HCT116 (cell line): ENCODE results near the gene MED23. TPM values are rescaled to one million over a fixed set of nuclear protein-coding genes. Genes with fewer than 3 reads are reported as not detected.

Experiments
- ATAC-seq: fragments of 200-7000 bp; cut with Tn5 transposase; 2 replicates; pipeline ENCODE4 v1.9.1; 2020; ENCODE audit warnings: mild to moderate bottlenecking, moderate library complexity
- BruUV-seq: library from RNA; stranded (reverse); fragments of 400-500 nt; replicated peaks from 2 replicates; lab custom pipeline; 2021; lab: Mats Ljungman, UMichigan
- CTCF ChIA-PET: fragments of 300-600 bp; sonication (Branson Sonifier 250); formaldehyde crosslinking; loops from one replicate; lab custom pipeline; 2021; ENCODE audit warnings: antibody characterized with exemption; lab: Charles Lee
- POLR2A ChIA-PET: fragments of 300-600, 350-600 bp; sonication (Branson Sonifier 250); formaldehyde crosslinking; loops from one replicate; lab custom pipeline; 2021; ENCODE audit warnings: antibody characterized with exemption; lab: Charles Lee
- RAD21 ChIA-PET, 2 experiments: fragments of 300-600 bp; sonication (Branson Sonifier 250); formaldehyde crosslinking; loops; one replicate each; lab custom pipeline; 2023; ENCODE audit warnings: low total read pairs in 2 of 2; ENCODE audit not compliant: uncharacterized antibody in 2 of 2, unreplicated experiment in 2 of 2, low non-redundant PET in 1 of 2; lab: Charles Lee
- DNase-seq: peaks from one replicate; pipeline ENCODE4 v3.0.0-alpha.2; 2010; ENCODE audit warnings: low read depth, low spot score
- H2AFZ ChIP-seq: fragments of 200-600 bp; shearing (Covaris generic), sonication (generic); 2 replicates; pipeline ENCODE4 v1.6.1; 2017; ENCODE audit warnings: low read depth, mixed run types, mixed read lengths, antibody characterized with exemption, low read length; ENCODE audit not compliant: poor library complexity, severe bottlenecking
- H3K27ac ChIP-seq: 2 replicates; pipeline ENCODE4 v1.5.1; 2012; ENCODE audit warnings: low read depth, low read length
- H3K27me3 ChIP-seq: fragments of 200-600 bp; sonication (generic); 2 replicates; pipeline ENCODE4 v1.6.1; 2016; ENCODE audit warnings: mixed run types, low read length, mixed read lengths; ENCODE audit not compliant: insufficient read depth
- H3K36me3 ChIP-seq, 2 experiments: fragments of 200-500 bp in 1 of 2; fragments of 200-600 bp in 1 of 2; sonication (Bioruptor generic) in 1 of 2; sonication (generic) in 1 of 2; 2 replicates each; pipeline versions ENCODE4 v1.5.1 to v1.6.1; 2014 to 2016; ENCODE audit warnings: low read length in 2 of 2, inconsistent platforms in 1 of 2, mixed read lengths in 1 of 2, mixed run types in 1 of 2; ENCODE audit not compliant: insufficient read depth in 2 of 2, control insufficient read depth in 1 of 2
- H3K4me1 ChIP-seq, 2 experiments: fragments of 200-600 bp in 1 of 2; sonication (generic) in 1 of 2; 2 replicates each; pipeline versions ENCODE4 v1.5.1 to v1.6.1; 2012 to 2017; ENCODE audit warnings: low read length in 2 of 2, inconsistent platforms in 1 of 2, mild to moderate bottlenecking in 1 of 2, mixed read lengths in 1 of 2, mixed run types in 1 of 2, moderate library complexity in 1 of 2; ENCODE audit not compliant: insufficient read depth in 2 of 2, control insufficient read depth in 1 of 2
- H3K4me2 ChIP-seq: fragments of 200-600 bp; sonication (generic); 2 replicates; pipeline ENCODE4 v1.6.1; 2017; ENCODE audit warnings: mixed run types, low read length, mixed read lengths
- H3K4me3 ChIP-seq, 2 experiments: fragments of 200-600 bp in 1 of 2; sonication (generic) in 1 of 2; replicated peaks in 1 of 2; 2 replicates each; pipeline ENCODE4 v1.5.1; 2011 to 2016; ENCODE audit warnings: low read length in 2 of 2, control low read depth in 1 of 2, low read depth in 1 of 2, mild to moderate bottlenecking in 1 of 2, mixed read lengths in 1 of 2, mixed run types in 1 of 2
- H3K79me2 ChIP-seq: fragments of 200-600 bp; sonication (generic); 2 replicates; pipeline ENCODE4 v1.6.1; 2017; ENCODE audit warnings: mild to moderate bottlenecking, mixed run types, low read length, moderate library complexity, mixed read lengths; ENCODE audit not compliant: insufficient read depth
- H3K9ac ChIP-seq: fragments of 200-600 bp; sonication (generic); 2 replicates; pipeline ENCODE4 v1.6.1; 2016; ENCODE audit warnings: low read length, mixed read lengths
- H3K9me2 ChIP-seq: fragments of 200-600 bp; sonication (generic), shearing (Covaris generic); 2 replicates; pipeline ENCODE4 v1.6.1; 2017; ENCODE audit warnings: mixed run types, mild to moderate bottlenecking, moderate library complexity; ENCODE audit not compliant: insufficient read depth
- H3K9me3 ChIP-seq, 2 experiments: fragments of 200-500 bp in 1 of 2; fragments of 200-600 bp in 1 of 2; sonication (Bioruptor generic) in 1 of 2; sonication (generic) in 1 of 2; 2 replicates each; pipeline ENCODE4 v1.6.1; 2014 to 2017; ENCODE audit warnings: low read length in 2 of 2, mixed read lengths in 2 of 2, inconsistent platforms in 1 of 2, low read depth in 1 of 2, mild to moderate bottlenecking in 1 of 2, mixed run types in 1 of 2, moderate library complexity in 1 of 2; ENCODE audit not compliant: control insufficient read depth in 1 of 2, insufficient read depth in 1 of 2
- H4K20me1 ChIP-seq: fragments of 200-600 bp; sonication (generic), shearing (Covaris generic); 2 replicates; pipeline ENCODE4 v1.6.1; 2017; ENCODE audit warnings: mixed run types, mild to moderate bottlenecking, moderate library complexity; ENCODE audit not compliant: insufficient read depth
- CBX3 ChIP-seq: IDR thresholded peaks from 2 replicates; pipeline ENCODE4 v1.6.1; 2012; ENCODE audit warnings: low read depth
- CEBPB ChIP-seq: IDR thresholded peaks from 2 replicates; pipeline ENCODE4 v1.6.1; 2012; ENCODE audit warnings: low read depth
- EGR1 ChIP-seq: IDR thresholded peaks from 2 replicates; pipeline ENCODE4 v1.6.1; 2012; ENCODE audit warnings: low read depth
- EZH2phosphoT487 ChIP-seq: fragments of 200-600 bp; IDR thresholded peaks from 2 replicates; pipeline ENCODE4 v1.6.1; 2018; ENCODE audit warnings: antibody characterized with exemption, borderline replicate concordance
- JUND ChIP-seq: IDR thresholded peaks from 2 replicates; pipeline ENCODE4 v1.6.1; 2012
- POLR2A ChIP-seq: IDR thresholded peaks from 2 replicates; pipeline ENCODE4 v1.7.0; 2011; ENCODE audit warnings: borderline replicate concordance; ENCODE audit not compliant: insufficient read depth, insufficient read length; ENCODE audit errors: extremely low read depth
- POLR2AphosphoS5 ChIP-seq: IDR thresholded peaks from 2 replicates; pipeline ENCODE4 v1.6.1; 2011; ENCODE audit warnings: mild to moderate bottlenecking, low read depth, low read length, moderate library complexity
- RAD21 ChIP-seq: IDR thresholded peaks from 2 replicates; pipeline ENCODE4 v1.6.1; 2012; ENCODE audit warnings: low read depth, mild to moderate bottlenecking
- SIN3A ChIP-seq: IDR thresholded peaks from 2 replicates; pipeline ENCODE4 v1.6.1; 2012; ENCODE audit warnings: low read depth
- SP1 ChIP-seq: IDR thresholded peaks from 2 replicates; pipeline ENCODE4 v1.6.1; 2012; ENCODE audit warnings: low read depth
- SRF ChIP-seq: IDR thresholded peaks from 2 replicates; pipeline ENCODE4 v1.6.1; 2012; ENCODE audit warnings: low read depth
- ZFX ChIP-seq: fragments of 450-650 bp; IDR thresholded peaks from 2 replicates; pipeline ENCODE4 v1.6.1; 2017
- intact Hi-C: fragments of 100-400 bp; cut with micrococcal nuclease; formaldehyde crosslinking; loops from 2 replicates; pipeline ENCODE4 v1.10.0; 2022
- total RNA-seq: library from RNA; stranded (reverse); gene quantifications from one replicate; pipeline ENCODE4 v1.2.1, GENCODE V29; 2021; ENCODE audit not compliant: unreplicated experiment
- TF ChIP-seq, protein P1 (sequence below): IDR thresholded peaks from 2 replicates; pipeline ENCODE4 v1.6.1; 2012; ENCODE audit warnings: low read depth
- TF ChIP-seq, protein P2 (sequence below), 3 experiments: fragments of 200-600 bp in 1 of 3; sonication (generic) in 1 of 3; IDR thresholded peaks in 2 of 3; conservative IDR thresholded peaks in 1 of 3; 2 replicates each; pipeline ENCODE4 v1.5.1; 2012 to 2017; ENCODE audit warnings: low read depth in 2 of 3, low read length in 2 of 3, antibody characterized with exemption in 1 of 3, borderline replicate concordance in 1 of 3, control low read depth in 1 of 3, mild to moderate bottlenecking in 1 of 3, mixed read lengths in 1 of 3, mixed run types in 1 of 3, moderate library complexity in 1 of 3; ENCODE audit not compliant: insufficient read depth in 1 of 3

Gene MED23
- total RNA-seq, 1 experiment from 2014 or later, result 17.2 TPM

GRCh38 chr6:131574686-131575085 is 53.4 kb downstream of the MED23 start:
- H3K9ac ChIP-seq, result no peak overlapping the region
- no peaks in the 10 kb centered on the region for H3K36me3 ChIP-seq
- no peak overlapping the region for H3K27ac ChIP-seq
- ATAC-seq (no peak), DNase-seq (no peak)
- ChIA-PET POLR2A (no interaction called here), CTCF (no interaction called here), RAD21 (no interaction called here)
- H2AFZ ChIP-seq, result no peak overlapping the region
- intact Hi-C loops, result no loop called here
- no peaks in the 10 kb centered on the region; the same call in 1 of the 2 replicates for H4K20me1 ChIP-seq
- no peaks in the 10 kb centered on the region for H3K27me3 ChIP-seq
- TF ChIP-seq SP1 (no peak), POLR2AphosphoS5 (no peak), SRF (no peak), EGR1 (no peak), RAD21 (no peak), CBX3 (no peak), CEBPB (no peak), JUND (no peak), POLR2A (no peak), ZFX (no peak), EZH2phosphoT487 (no peak), SIN3A (no peak)
- TF ChIP-seq, protein P1, sequence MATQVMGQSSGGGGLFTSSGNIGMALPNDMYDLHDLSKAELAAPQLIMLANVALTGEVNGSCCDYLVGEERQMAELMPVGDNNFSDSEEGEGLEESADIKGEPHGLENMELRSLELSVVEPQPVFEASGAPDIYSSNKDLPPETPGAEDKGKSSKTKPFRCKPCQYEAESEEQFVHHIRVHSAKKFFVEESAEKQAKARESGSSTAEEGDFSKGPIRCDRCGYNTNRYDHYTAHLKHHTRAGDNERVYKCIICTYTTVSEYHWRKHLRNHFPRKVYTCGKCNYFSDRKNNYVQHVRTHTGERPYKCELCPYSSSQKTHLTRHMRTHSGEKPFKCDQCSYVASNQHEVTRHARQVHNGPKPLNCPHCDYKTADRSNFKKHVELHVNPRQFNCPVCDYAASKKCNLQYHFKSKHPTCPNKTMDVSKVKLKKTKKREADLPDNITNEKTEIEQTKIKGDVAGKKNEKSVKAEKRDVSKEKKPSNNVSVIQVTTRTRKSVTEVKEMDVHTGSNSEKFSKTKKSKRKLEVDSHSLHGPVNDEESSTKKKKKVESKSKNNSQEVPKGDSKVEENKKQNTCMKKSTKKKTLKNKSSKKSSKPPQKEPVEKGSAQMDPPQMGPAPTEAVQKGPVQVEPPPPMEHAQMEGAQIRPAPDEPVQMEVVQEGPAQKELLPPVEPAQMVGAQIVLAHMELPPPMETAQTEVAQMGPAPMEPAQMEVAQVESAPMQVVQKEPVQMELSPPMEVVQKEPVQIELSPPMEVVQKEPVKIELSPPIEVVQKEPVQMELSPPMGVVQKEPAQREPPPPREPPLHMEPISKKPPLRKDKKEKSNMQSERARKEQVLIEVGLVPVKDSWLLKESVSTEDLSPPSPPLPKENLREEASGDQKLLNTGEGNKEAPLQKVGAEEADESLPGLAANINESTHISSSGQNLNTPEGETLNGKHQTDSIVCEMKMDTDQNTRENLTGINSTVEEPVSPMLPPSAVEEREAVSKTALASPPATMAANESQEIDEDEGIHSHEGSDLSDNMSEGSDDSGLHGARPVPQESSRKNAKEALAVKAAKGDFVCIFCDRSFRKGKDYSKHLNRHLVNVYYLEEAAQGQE, result no peak
- TF ChIP-seq, protein P2, sequence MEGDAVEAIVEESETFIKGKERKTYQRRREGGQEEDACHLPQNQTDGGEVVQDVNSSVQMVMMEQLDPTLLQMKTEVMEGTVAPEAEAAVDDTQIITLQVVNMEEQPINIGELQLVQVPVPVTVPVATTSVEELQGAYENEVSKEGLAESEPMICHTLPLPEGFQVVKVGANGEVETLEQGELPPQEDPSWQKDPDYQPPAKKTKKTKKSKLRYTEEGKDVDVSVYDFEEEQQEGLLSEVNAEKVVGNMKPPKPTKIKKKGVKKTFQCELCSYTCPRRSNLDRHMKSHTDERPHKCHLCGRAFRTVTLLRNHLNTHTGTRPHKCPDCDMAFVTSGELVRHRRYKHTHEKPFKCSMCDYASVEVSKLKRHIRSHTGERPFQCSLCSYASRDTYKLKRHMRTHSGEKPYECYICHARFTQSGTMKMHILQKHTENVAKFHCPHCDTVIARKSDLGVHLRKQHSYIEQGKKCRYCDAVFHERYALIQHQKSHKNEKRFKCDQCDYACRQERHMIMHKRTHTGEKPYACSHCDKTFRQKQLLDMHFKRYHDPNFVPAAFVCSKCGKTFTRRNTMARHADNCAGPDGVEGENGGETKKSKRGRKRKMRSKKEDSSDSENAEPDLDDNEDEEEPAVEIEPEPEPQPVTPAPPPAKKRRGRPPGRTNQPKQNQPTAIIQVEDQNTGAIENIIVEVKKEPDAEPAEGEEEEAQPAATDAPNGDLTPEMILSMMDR (IDR thresholded peaks at IDR 0.05 in 2 of 3, conservative IDR thresholded peaks at IDR 0.05 in 1 of 3; ENCODE audit: borderline replicate concordance in 1 of 3, insufficient read depth in 1 of 3, low read depth in 2 of 3, low read length in 2 of 3), result no peak
- BruUV-seq, result no TSS peak
- H3K4me3 ChIP-seq, result no peak overlapping the region
- H3K9me2 ChIP-seq, result no peaks in the 10 kb centered on the region
- H3K4me2 ChIP-seq, result no peak overlapping the region
- no peaks in the 10 kb centered on the region for H3K9me3 ChIP-seq
- H3K4me1 ChIP-seq, result no peaks in the 10 kb centered on the region
- no peaks in the 10 kb centered on the region for H3K79me2 ChIP-seq
